ENCODE data around the gene CNGA2. TPM values are rescaled to one million over a fixed set of nuclear protein-coding genes. Genes with fewer than 3 reads are reported as not detected.

CNGA2 gene
- total RNA-seq, 1 experiment from 2014 or later, result not detected

GRCh38 chrX:151698485-151698884 is 36.1 kb upstream of the CNGA2 start:
- intact Hi-C loops (cut with micrococcal nuclease; ENCODE audit: unreplicated experiment), result no loop called here
- Histone ChIP-seq H3K4me1 (no peaks in the 10 kb centered on the region), H3K9me3 (no peaks in the 10 kb centered on the region), H3K36me3 (ENCODE audit: control insufficient read depth, insufficient read depth, low read length) (no peaks in the 10 kb centered on the region), H3K27me3 (replicated peaks; ENCODE audit: control insufficient read depth, insufficient read depth, low read length) (no peaks in the 10 kb centered on the region), H3K4me3 (ENCODE audit: low read depth, low read length) (no peak overlapping the region)
- no peak overlapping the region for H3K27ac Mint-ChIP-seq (ENCODE audit: unreplicated experiment)
- no peak for DNase-seq
- H3K4me1 Mint-ChIP-seq (ENCODE audit: low read depth, unreplicated experiment), result no peaks in the 10 kb centered on the region
- ChIA-PET POLR2A (no interaction called here), CTCF (no interaction called here)
- no peak overlapping the region for H3K4me3 Mint-ChIP-seq (ENCODE audit: unreplicated experiment)
- H3K27me3 Mint-ChIP-seq (ENCODE audit: insufficient read depth, unreplicated experiment), result peaks cover 2% of the 10 kb centered on the region
- BruUV-seq (replicated peaks), result no TSS peak
- no peaks in the 10 kb centered on the region for H3K36me3 Mint-ChIP-seq (ENCODE audit: insufficient read depth, unreplicated experiment)
- no peak for TF ChIP-seq CTCF (IDR thresholded peaks at IDR 0.05; ENCODE audit: insufficient read depth in 1 of 2, low read depth in 1 of 2, low read length in 1 of 2, severe bottlenecking in 1 of 2, unreplicated experiment in 1 of 2)
- no peaks in the 10 kb centered on the region for H3K9me3 Mint-ChIP-seq (ENCODE audit: unreplicated experiment)

GRCh38 chrX:151699746-151700145 is 34.8 kb upstream of the CNGA2 start:
- no TSS peak for BruUV-seq (replicated peaks)
- H3K9me3 ChIP-seq, result no peaks in the 10 kb centered on the region
- intact Hi-C loops (cut with micrococcal nuclease; ENCODE audit: unreplicated experiment), result no loop called here
- H3K4me3 Mint-ChIP-seq (ENCODE audit: unreplicated experiment), result no peak overlapping the region
- H3K36me3 Mint-ChIP-seq (ENCODE audit: insufficient read depth, unreplicated experiment), result no peaks in the 10 kb centered on the region
- TF ChIP-seq CTCF (IDR thresholded peaks at IDR 0.05; ENCODE audit: insufficient read depth in 1 of 2, low read depth in 1 of 2, low read length in 1 of 2, severe bottlenecking in 1 of 2, unreplicated experiment in 1 of 2), result no peak
- H3K27me3 ChIP-seq (replicated peaks; ENCODE audit: control insufficient read depth, insufficient read depth, low read length), result no peaks in the 10 kb centered on the region
- CTCF ChIA-PET, result no interaction called here
- H3K4me1 ChIP-seq, result no peaks in the 10 kb centered on the region
- no peaks in the 10 kb centered on the region for H3K4me1 Mint-ChIP-seq (ENCODE audit: low read depth, unreplicated experiment)
- H3K4me3 ChIP-seq (ENCODE audit: low read depth, low read length), result no peak overlapping the region
- no peak overlapping the region for H3K27ac Mint-ChIP-seq (ENCODE audit: unreplicated experiment)
- POLR2A ChIA-PET, result no interaction called here
- no peaks in the 10 kb centered on the region for H3K9me3 Mint-ChIP-seq (ENCODE audit: unreplicated experiment)
- H3K27me3 Mint-ChIP-seq (ENCODE audit: insufficient read depth, unreplicated experiment), result no peaks in the 10 kb centered on the region
- DNase-seq, result no peak
- no peaks in the 10 kb centered on the region for H3K36me3 ChIP-seq (ENCODE audit: control insufficient read depth, insufficient read depth, low read length)

- BruUV-seq (replicated peaks), result no TSS peak
- ChIA-PET CTCF (no interaction called here), POLR2A (no interaction called here)
- Histone ChIP-seq H3K36me3 (ENCODE audit: control insufficient read depth, insufficient read depth, low read length) (no peaks in the 10 kb centered on the region), H3K27me3 (replicated peaks; ENCODE audit: control insufficient read depth, insufficient read depth, low read length) (no peaks in the 10 kb centered on the region), H3K4me1 (no peaks in the 10 kb centered on the region), H3K9me3 (no peaks in the 10 kb centered on the region), H3K4me3 (ENCODE audit: low read depth, low read length) (no peak overlapping the region)
- intact Hi-C loops (cut with micrococcal nuclease; ENCODE audit: unreplicated experiment), result no loop called here
- no peak for DNase-seq
- Mint-ChIP-seq H3K27ac (ENCODE audit: unreplicated experiment) (no peak overlapping the region), H3K27me3 (ENCODE audit: insufficient read depth, unreplicated experiment) (no peaks in the 10 kb centered on the region), H3K9me3 (ENCODE audit: unreplicated experiment) (no peaks in the 10 kb centered on the region), H3K36me3 (ENCODE audit: insufficient read depth, unreplicated experiment) (no peaks in the 10 kb centered on the region), H3K4me1 (ENCODE audit: low read depth, unreplicated experiment) (no peaks in the 10 kb centered on the region), H3K4me3 (ENCODE audit: unreplicated experiment) (no peak overlapping the region)
- TF ChIP-seq CTCF (IDR thresholded peaks at IDR 0.05; ENCODE audit: insufficient read depth in 1 of 2, low read depth in 1 of 2, low read length in 1 of 2, severe bottlenecking in 1 of 2, unreplicated experiment in 1 of 2), result no peak
Measured at GRCh38 chrX:151700581-151700980, 34.0 kb upstream of the CNGA2 start.
